GM18907 (cell line): ENCODE results near the gene RPTOR.

Experiments used
- ATAC-seq: cut with Tn5 transposase; IDR thresholded peaks from one replicate; pipeline ENCODE4 v1.9.1; 2021; ENCODE audit warnings: mild to moderate bottlenecking, moderate library complexity; ENCODE audit not compliant: unreplicated experiment

RPTOR gene

GRCh38 chr17:80663781-80664206 lies 119.2 kb downstream of the RPTOR start:
- ATAC-seq, result no peak

DNA sequence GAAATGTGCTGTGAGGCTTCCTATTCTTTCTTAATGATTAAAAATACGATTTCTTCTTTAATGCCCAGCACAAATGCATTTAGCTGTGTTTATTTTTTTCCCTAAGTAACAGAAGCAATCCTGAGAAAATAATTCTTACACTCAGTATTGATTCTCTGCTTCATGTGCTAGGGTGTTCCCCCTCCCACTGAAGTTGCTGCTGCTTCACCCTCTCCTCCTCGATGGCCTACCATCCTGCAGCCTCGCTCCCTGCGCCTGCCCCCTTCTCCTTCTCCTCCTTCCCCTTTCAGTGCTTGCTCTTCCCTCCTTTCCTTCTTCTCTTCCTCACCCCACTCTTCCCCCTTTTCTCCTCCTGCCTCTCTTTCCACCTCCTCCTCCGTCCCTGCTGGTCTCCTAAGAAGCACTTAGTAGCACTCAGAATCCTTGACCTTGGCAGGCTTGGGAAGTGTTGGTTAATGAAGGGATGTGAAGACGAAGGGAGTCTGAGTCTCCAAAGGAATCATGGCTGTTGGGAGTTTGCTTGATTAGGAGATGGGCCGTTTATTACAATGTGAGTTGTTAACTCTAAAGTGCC lies 119.7 kb downstream of the RPTOR start:
- ATAC-seq, result no peak

GRCh38 chr17:80665792-80666191 lies 121.2 kb downstream of the RPTOR start:
- no peak for ATAC-seq

DNA sequence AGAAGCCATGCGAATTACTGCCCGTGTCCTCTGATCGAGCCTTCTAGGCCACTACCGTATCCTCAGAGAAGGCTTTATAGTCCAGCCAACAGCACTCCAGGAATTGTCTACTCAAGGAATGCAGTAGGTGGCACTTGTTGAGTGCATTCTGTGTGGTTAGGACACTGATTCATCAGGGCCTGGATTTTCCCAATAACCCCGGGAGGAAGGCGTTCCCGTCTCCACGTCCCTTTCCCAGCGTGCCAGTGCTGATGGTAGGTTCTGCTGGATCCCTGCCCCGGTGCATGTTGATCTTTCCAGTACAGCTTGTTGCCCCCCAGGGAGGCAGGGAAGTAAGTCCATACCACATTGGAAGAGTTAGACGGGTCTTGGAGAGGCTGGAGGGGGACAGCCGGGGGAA lies 122.2 kb downstream of the RPTOR start:
- ATAC-seq, result no peak

GRCh38 chr17:80667462-80668277 lies 123.0 kb downstream of the RPTOR start:
- ATAC-seq, result no peak

DNA sequence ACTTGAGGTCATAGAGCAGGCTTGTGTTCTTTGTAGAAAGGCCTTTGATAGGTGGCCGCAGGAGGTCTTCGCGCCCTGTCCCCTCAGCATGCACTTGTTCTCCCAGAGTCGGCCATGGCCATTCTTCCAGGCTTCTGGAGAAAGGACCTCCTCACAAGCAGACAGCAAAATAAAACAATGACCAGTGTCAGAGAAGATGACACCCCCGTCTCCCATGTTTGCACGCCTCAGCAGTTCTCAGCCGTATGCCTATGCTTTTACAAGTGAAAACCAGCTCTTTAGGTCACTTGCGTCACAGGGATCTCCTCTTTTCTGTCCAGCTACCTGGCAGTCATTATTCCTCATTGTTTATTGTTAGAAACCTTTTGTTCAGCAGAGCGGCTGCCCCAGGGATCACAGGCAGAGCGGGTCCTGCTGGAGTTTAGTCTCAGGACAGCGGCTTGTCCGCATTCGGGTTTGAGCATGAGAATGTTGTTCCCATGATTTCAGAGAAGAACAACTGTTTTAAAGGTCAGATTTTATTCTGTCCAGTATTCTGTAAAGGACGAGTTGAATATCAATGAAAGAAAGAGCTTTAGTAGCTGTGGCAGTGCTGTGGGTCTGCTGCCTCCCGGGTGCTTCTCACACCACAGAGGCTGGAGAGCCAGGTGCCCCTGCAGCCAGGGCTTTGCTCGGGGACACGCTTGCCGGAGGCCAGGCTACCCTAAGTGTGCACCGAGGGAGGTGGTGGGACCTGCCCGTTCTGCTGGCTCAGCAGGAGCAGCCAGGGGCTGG lies 123.9 kb downstream of the RPTOR start:
- no peak for ATAC-seq

GRCh38 chr17:80671039-80671824 lies 126.6 kb downstream of the RPTOR start:
- ATAC-seq, result no peak

DNA sequence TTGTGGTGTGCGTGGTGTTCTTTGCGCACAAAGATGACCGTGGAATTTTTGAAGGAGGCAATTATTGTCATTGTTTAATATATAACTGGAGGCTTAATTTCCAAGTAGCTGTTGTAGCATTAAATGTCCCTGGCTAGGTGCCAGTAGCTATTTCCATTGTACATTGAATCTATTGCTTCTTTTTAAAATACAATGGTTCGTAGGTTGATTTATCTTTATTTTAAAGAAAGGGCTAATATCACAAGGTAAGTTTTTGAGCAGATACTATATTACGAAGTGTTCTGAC lies 127.1 kb downstream of the RPTOR start:
- no peak for ATAC-seq

DNA sequence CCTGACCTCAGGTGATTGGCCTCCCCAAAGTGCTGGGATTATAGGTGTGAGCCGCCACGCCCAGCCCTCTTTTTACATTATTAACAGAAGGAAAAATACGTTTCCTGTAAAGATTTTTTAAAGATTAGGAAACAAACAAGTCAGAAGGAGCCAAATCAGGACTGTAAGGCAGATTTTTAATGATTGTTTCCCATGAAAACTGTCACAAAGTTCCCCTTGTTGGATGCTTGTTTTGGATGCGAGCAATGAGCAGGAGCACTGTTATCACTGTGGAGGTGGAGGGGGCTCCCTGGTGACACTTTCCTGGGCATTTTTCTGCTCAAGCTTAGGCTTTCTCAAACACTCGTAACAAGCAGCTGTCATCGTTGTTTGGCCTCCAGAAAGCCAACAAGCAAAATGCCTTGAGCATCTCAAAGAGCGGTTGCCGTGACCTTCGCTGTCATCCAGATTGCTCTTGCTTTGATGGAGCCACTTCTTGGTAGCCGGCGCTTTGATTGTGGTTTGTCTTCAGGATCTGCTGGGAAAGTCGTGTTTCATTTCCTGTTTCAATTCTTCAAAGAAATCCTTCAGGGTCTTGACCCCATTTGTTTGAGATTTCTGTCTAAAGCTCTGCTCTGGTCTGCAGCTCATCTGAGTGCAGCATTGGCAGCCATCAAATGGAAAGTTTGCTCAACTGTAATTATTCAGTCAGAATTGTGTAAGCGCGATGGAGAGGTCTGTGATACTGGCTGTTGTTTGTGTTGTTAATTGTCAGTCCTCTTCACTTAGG lies 128.7 kb downstream of the RPTOR start:
- ATAC-seq, result no peak

GRCh38 chr17:80675438-80676095 lies 130.9 kb downstream of the RPTOR start:
- no peak for ATAC-seq

- no peak for ATAC-seq
Observed at GRCh38 chr17:80676096-80676466, 131.4 kb downstream of the RPTOR start.

GRCh38 chr17:80676564-80676963 lies 131.9 kb downstream of the RPTOR start:
- no peak for ATAC-seq

DNA sequence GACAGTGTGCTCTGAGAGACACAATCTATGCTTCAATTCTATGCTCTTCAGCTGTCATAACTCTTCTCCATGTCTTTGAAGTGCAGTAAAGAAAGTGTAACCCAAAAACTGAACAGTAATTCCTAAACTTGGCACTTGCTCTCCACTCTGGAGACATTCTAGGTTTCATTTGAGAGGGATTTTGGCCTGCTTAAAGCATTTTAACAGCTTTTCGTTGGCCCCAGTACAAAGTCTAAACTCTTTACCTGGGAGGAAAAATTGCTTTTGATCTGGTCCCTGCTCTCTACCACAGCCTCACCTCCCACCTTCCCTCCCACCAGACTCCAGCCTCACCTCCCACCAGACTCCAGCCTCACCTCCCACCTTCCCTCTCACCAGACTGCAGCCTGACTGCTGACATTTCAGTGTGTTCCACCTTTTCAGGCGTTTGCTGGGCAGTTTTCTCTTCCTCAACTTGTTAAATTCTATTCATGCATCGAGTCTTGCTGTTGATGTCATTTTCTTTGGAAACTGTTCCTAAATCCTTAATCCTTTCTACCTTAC lies 132.6 kb downstream of the RPTOR start:
- ATAC-seq, result no peak

DNA sequence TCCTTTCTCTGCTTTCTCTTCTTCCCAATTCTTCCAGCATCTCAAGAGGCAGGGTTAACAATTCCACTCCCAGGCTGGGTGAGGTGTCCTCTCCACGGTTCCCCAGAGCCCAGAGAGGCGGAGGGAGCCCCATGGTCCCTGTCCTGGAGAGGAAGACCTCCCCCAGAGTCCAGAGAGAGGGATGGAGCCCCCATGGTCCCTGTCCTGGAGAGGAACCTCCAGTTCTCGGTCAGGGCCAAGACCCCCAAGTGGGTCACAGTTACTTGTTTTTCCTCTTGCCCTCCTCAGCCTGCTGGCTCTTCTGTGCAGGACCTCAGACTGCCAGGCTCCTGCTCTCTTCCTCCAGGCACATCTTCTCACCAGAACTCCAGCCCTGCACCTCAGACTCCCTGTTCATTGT lies 135.2 kb downstream of the RPTOR start:
- no peak for ATAC-seq

GRCh38 chr17:80681215-80681614 lies 136.6 kb downstream of the RPTOR start:
- ATAC-seq, result no peak

- no peak for ATAC-seq
Observed at GRCh38 chr17:80682372-80682771, 137.7 kb downstream of the RPTOR start.

GRCh38 chr17:80683625-80684104 lies 139.0 kb downstream of the RPTOR start:
- no peak for ATAC-seq

DNA sequence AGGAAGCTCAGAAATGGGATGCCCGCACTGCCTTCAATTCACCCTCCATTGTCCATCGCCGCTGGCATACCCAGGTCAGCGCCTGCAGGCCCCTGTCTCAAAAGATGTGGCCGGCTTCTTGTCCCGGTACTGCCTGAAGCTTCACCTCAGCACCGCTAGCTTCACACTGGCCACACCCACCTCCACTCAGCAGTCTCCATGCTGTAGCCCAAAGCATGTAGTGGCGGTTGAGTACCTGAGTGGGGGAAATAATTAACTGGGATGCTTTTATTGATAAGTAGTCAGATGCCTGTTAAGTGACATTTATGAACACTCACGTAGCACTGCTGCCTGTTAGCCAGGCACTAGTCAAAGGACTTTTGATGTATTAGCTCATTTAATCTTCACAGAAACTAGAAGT lies 143.2 kb downstream of the RPTOR start:
- ATAC-seq, result no peak

- ATAC-seq, result no peak
Observed at GRCh38 chr17:80689129-80689619, 144.5 kb downstream of the RPTOR start.
